Fibroblast of skin of back (primary cell): ENCODE measurements around the gene KCTD16.

Experiments used
- DNase-seq: peaks from one replicate; pipeline ENCODE4 v3.0.0-alpha.2; 2013

Gene KCTD16

DNA sequence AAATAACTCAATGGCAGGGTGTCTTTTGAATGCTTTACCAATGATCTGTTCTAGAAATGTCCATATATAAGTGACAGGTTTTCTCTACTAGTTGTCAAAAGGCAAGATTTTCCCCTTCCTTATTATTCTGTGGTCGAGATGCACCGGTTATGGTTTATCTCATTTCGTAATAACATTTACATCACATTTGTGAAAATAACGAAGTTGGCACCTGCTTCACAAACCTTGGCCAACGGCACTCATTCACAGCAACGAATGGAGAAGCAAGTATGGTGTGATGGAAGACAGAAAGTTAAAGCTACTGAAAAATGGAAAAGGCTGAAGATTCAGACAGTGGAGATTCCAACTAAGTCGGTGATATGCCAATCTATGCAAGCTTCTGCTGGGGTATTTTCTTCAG is 235.8 kb downstream of the KCTD16 start:
- DNase-seq: no peak

- no peak for DNase-seq
Measured at GRCh38 chr5:144414202-144415029, 243.7 kb downstream of the KCTD16 start.

- DNase-seq: no peak
Measured at GRCh38 chr5:144416196-144416595, 245.5 kb downstream of the KCTD16 start.

- DNase-seq: no peak
Measured at GRCh38 chr5:144418719-144419118, 248.0 kb downstream of the KCTD16 start.

DNA sequence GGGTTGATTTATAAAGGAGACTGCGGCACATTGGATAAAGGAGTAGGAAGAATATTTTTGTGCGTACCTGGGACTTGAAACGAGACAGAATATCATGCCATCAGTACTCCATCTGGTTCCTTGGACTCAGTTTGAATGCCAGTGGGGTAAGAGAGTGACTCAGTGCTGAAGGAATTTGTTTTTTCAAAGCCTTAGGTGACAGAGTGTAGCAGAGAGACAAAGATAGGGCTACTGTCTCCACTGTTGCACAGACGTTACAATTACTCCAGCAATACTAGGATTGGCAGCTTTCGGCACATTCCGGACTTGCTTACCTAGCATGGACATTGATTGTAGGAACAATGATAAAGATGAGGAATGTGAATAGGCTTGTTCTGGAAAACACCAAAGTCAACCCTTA is 250.7 kb downstream of the KCTD16 start:
- peak; percentile 13 for DNase-seq

- no peak for DNase-seq
Measured at GRCh38 chr5:144422018-144422727, 251.5 kb downstream of the KCTD16 start.

GRCh38 chr5:144427866-144428265 is 257.2 kb downstream of the KCTD16 start:
- DNase-seq: no peak

DNA sequence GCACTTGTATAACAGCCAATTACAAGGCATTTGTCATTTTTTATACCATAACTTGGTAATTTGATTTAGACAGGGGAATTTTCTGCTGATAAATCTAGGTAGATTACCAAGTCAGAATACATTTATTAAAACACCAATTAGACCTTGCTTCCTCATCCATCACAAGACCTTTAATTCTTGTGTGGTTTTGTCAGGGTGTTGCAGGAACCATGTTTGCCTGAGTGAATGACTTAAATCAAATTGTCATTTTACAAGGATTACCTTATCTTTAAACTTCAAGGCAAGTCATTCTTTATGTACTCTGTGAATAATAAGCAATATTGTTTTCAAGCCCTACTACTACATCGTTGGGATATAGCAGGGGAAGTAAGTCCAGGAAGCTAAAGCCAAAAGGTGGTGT is 257.7 kb downstream of the KCTD16 start:
- DNase-seq: no peak

DNA sequence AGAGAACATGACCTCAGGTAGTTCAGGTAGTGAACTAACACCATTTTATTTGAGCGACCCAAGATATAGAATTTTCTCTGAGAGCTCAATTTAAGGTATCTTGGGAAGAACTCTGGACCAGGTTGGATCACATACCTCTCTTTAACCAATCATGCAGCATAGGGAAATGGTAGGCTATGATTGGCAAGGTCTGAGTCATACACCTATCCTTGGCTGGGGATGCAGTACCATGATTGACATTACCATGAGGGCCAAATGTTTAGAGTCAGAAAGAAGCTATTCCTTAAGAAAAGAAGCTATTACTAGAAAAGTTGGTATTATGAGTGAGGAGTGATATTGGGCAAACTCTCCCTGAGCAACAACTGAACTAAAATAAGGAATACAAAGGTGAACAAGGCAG is 258.7 kb downstream of the KCTD16 start:
- DNase-seq: no peak

GRCh38 chr5:144429905-144430304 is 259.2 kb downstream of the KCTD16 start:
- no peak for DNase-seq

- no peak for DNase-seq
Measured at GRCh38 chr5:144433140-144433822, 262.6 kb downstream of the KCTD16 start.

GRCh38 chr5:144433893-144434292 is 263.2 kb downstream of the KCTD16 start:
- no peak for DNase-seq

- DNase-seq: no peak
Measured at GRCh38 chr5:144436007-144436406, 265.3 kb downstream of the KCTD16 start.

DNA sequence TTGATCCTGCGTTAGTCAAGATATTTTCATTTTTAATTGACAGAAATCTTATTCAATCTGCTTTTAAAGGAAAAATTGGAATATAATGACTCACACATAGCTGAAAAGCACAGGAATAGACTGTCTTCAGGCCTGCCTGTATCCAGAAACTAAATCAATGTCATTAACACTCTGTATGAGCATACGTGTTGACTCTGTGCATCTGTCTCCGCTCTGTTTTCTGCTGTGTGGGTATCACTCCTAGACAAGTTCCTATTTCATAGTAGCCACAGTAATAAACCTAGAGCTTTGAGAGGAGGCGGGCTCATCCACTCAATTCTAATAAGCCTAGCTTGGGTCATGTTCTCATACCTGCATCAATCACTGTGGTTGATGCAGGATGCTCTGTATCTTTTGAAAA is 267.6 kb downstream of the KCTD16 start:
- DNase-seq: no peak

- DNase-seq: no peak
Measured at GRCh38 chr5:144448457-144448856, 277.8 kb downstream of the KCTD16 start.

- DNase-seq: no peak
Measured at GRCh38 chr5:144451187-144451973, 280.7 kb downstream of the KCTD16 start.

DNA sequence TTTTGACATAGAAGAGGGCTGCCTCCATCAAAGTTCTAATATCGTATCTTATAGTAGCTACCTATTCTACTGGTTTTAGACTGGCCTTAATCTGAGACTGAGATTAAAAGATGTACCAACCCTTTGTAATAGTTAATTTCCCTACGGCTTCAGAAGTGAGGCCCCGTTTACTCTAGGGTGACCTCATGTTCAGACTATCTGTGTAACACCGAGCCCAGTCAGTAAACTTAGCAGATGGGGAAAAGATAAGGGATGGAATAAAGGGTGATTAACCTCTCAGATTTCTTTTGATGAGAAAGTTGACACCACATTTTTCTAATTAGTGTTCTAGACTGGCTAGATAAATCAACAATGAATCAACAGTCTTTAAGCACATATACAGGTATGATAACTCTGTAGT is 283.1 kb downstream of the KCTD16 start:
- DNase-seq: no peak

DNA sequence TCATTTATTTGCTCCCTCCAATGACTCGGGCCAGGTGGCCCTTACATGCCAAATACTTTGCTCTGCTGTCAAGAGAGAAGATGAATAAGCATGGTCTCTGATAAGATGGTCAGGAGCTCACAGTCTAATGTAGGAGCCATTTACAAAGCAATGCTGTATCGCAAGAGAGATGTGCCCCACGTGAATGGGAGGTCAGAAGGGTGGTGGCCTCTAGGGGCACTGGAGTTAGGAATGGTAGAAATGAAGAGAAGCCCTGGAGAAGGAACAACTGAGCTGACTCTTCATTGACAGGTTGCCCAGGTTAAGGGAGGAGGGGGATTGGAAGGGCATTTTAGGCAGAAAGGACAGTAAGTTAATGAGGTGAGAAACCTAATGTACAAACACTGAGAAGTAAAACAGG is 286.5 kb downstream of the KCTD16 start:
- no peak for DNase-seq

DNA sequence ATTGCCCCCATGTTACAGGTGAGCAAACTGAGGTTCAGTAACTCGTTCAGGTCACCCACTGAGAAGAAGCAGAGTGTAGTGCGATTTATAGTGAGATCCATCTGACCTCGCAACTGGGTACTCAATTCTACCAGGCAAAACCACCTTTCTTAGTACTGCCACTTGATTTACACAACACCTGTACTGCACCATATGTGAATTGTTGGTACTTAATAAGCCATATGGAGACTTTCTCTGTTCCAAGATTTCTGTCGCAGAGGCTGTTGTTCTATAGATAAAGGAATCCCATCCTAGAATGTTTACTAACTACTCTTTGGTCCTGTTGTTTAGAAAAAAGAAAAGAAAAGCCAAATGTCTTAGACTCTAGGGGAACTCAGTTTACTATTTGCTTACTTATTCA is 287.5 kb downstream of the KCTD16 start:
- no peak for DNase-seq

- DNase-seq: no peak
Measured at GRCh38 chr5:144460600-144460999, 289.9 kb downstream of the KCTD16 start.

- DNase-seq: no peak
Measured at GRCh38 chr5:144462577-144462976, 291.9 kb downstream of the KCTD16 start.

DNA sequence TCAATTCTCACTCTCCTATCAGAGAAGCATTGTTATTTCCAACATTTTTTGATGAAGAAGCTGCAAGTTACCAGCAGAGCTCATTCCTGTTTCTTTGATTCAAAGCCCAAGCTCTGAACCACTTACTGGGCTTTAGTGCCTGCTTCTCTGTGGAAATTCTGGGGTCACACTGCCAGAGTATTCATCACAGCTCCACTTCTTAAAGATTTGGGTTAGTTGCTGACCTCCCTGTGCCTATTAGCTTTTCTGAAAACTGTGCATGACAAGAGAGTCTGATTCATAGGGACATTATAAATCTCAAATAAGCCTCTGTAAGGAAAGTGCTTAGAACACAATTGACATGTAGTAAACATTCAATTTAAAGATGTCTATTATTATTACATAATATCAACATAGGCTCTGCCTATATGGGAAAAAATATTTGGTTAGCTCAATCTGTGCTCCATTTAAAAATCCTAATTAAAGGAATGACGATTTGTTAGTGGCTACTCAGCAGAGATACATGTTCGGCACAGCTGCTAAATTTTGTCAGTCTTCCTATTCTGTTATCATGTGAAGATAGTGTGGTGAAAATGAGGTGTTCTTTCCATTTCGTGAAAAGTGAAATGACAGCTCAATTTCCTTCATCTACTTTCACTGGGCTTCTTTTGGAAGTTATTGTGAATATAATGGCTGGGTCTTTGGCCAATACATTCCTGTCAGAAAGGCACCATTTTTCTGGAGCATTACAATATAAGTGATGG is 293.0 kb downstream of the KCTD16 start:
- DNase-seq: no peak
